Urinary bladder (tissue), 4 donors: ENCODE results near the gene SMARCAD1. TPM values are rescaled to one million over a fixed set of nuclear protein-coding genes. Genes with fewer than 3 reads are reported as not detected.
"Not testable (repeated sequence)": the region's sequence is repeated elsewhere in the genome, so short reads cannot be mapped to it uniquely, and the experiment has no call there.

Experiments used
- DNase-seq: peaks from one replicate; pipeline ENCODE4 v3.0.0-alpha.2; 2015; ENCODE audit errors: extremely low spot score
- H3K27ac ChIP-seq: one replicate; pipeline ENCODE4 v1.5.1; 2013; ENCODE audit warnings: low read depth, mild to moderate bottlenecking, moderate library complexity
- H3K36me3 ChIP-seq: one replicate; pipeline ENCODE4 v1.6.1; 2013; ENCODE audit warnings: mild to moderate bottlenecking, moderate library complexity; ENCODE audit not compliant: insufficient read depth
- H3K4me1 ChIP-seq: one replicate; pipeline ENCODE4 v1.6.1; 2013; ENCODE audit warnings: mild to moderate bottlenecking, moderate library complexity; ENCODE audit not compliant: insufficient read depth
- H3K4me3 ChIP-seq: one replicate; pipeline ENCODE4 v1.5.1; 2013; ENCODE audit warnings: low read depth, low read length
- WGBS: extraction: QIAGEN DNeasy Blood & Tissue Kit; methylation state at CpG from one replicate; pipeline ENCODE4 v1.1.7; 2013; 5-methylcytosine and 5-hydroxymethylcytosine counted together
- polyA plus RNA-seq: library from polyadenylated mRNA; stranded (reverse); fragments of 200-250 nt; gene quantifications from one replicate; pipeline ENCODE4 v1.2.3, GENCODE V29; 2013
- total RNA-seq: library from RNA; depleted of rRNA; stranded (reverse); fragments of >200 nt; gene quantifications from one replicate; pipeline ENCODE4 v1.2.3, GENCODE V29; 2014
- donor health status: healthy with polysubstance abuse.
- donor health status: healthy.

Gene SMARCAD1
- total and polyA plus RNA-seq, 2 donors = 12.1 to 102 TPM

DNA sequence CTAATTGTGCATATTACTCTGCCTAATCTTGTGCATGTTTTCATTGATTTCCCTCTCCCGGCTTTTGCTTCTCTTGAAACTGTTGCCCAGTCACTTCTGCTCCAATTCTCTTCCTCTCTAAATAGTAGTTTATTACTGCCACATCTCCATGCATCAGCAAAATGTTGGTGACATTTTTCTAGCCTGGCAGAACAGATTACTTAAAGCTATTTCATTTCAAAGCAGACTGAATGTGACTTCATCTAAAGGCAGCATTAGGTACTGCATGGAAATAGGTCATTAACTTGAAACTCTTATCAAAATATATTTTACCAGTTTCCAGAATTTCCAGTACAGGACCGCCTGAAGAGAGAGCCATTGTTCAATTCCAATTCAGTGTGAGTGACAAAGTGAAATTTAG is 82.6 kb downstream of the SMARCAD1 start:
- no peak overlapping the region for H3K4me3 ChIP-seq

GRCh38 chr4:94293981-94294380 is 86.3 kb downstream of the SMARCAD1 start:
- not testable (repeated sequence) for H3K4me3 ChIP-seq, H3K4me1 ChIP-seq, H3K27ac ChIP-seq, DNase-seq, H3K36me3 ChIP-seq
- WGBS = 84% methylated on average over 4 of the region's 4 CpGs

More for the DNA sequence above, 82.6 kb downstream of the SMARCAD1 start:
- no peaks in the 10 kb centered on the region for H3K4me1 ChIP-seq
- WGBS = 88% methylated on average over 2 of the region's 2 CpGs
- no peak overlapping the region for H3K27ac ChIP-seq
- no peak for DNase-seq
- no peaks in the 10 kb centered on the region for H3K36me3 ChIP-seq

GRCh38 chr4:94295473-94295872 is 87.8 kb downstream of the SMARCAD1 start:
- H3K4me3 ChIP-seq, DNase-seq: not testable (repeated sequence)
- WGBS = 67% methylated on average over 6 of the region's 6 CpGs

GRCh38 chr4:94298725-94299252 is 91.1 kb downstream of the SMARCAD1 start:
- DNase-seq = no peak
- Histone ChIP-seq H3K27ac (no peak overlapping the region), H3K4me1 (no peaks in the 10 kb centered on the region), H3K4me3 (no peak overlapping the region), H3K36me3 (no peaks in the 10 kb centered on the region)
- WGBS = 65% methylated on average over 4 of the region's 4 CpGs

More at GRCh38 chr4:94295473-94295872, 87.8 kb downstream of the SMARCAD1 start:
- not testable (repeated sequence) for H3K4me1 ChIP-seq, H3K27ac ChIP-seq, H3K36me3 ChIP-seq

DNA sequence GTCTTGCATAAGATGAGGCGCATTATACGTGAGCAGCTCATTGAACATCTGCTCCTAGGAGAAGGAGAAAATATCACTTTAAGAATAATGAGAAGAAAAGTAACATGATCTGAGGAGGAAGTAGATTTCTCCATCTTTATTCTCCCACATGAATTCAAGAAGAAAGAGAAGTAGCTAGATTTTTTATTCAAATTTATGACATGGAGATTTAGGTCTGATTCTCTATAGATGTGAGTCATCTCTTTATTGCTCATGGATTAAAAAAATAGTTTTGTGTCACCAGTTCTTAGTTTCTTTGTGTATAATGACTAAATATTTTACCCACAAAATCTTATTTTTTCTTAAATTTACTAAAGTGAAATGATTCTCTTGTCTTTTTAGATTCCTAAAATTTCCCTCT is 94.5 kb downstream of the SMARCAD1 start:
- no peak for DNase-seq
- 95% methylated on average over 2 of the region's 2 CpGs for WGBS
- no peaks in the 10 kb centered on the region for H3K36me3 ChIP-seq
- H3K27ac ChIP-seq = no peak overlapping the region
- no peaks in the 10 kb centered on the region for H3K4me1 ChIP-seq
- H3K4me3 ChIP-seq = no peak overlapping the region

GRCh38 chr4:94304365-94304971 is 96.8 kb downstream of the SMARCAD1 start:
- H3K4me3 ChIP-seq = no peak overlapping the region
- WGBS = 48% methylated on average over 2 of the region's 2 CpGs
- no peak overlapping the region for H3K27ac ChIP-seq
- H3K36me3 ChIP-seq = no peaks in the 10 kb centered on the region
- H3K4me1 ChIP-seq = no peaks in the 10 kb centered on the region
- no peak for DNase-seq

DNA sequence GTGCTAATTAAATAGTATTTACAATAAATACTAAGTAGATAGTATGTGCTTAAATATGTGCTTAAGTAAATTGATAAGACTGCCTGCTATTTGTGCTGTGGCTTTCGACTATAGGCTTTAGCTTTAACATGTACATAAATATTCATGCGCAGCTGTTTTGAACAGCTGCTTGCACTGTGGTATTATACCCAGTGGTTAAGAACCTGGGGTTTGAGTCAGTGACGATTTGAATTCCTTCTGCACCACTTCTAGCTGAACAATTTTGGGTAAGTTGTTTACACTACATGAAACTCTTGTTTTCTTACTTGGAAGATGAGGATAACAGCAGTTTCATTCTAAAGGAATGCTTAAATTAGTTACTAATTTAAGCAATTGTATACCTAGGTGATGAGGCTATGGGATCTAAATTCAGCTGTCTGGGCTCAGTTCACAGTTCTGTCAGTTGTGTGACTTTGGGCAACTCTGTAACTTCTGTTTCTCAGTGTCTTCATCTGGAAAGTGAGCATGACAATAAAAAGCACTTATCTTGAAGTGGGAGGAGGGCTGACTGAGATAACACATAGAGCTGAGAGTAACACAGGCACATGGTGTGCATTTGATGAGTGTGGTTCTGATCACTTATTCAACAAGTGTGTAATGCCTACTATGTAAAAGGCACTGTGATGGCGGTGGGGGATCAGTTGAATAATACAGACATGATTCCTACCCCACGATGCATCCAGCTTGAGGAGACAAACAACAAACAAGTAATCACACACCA is 98.0 kb downstream of the SMARCAD1 start:
- WGBS = 65% methylated on average over 5 of the region's 5 CpGs
- no peaks in the 10 kb centered on the region for H3K4me1 ChIP-seq
- no peak overlapping the region for H3K4me3 ChIP-seq
- DNase-seq = no peak
- no peak overlapping the region for H3K27ac ChIP-seq
- H3K36me3 ChIP-seq = no peaks in the 10 kb centered on the region

- Histone ChIP-seq H3K4me1 (no peaks in the 10 kb centered on the region), H3K27ac (no peak overlapping the region), H3K4me3 (no peak overlapping the region), H3K36me3 (no peaks in the 10 kb centered on the region)
- no peak for DNase-seq
- WGBS = 67% methylated on average over 3 of the region's 3 CpGs
These were observed 99.0 kb downstream of the SMARCAD1 start for GRCh38 chr4:94306713-94307112.

DNA sequence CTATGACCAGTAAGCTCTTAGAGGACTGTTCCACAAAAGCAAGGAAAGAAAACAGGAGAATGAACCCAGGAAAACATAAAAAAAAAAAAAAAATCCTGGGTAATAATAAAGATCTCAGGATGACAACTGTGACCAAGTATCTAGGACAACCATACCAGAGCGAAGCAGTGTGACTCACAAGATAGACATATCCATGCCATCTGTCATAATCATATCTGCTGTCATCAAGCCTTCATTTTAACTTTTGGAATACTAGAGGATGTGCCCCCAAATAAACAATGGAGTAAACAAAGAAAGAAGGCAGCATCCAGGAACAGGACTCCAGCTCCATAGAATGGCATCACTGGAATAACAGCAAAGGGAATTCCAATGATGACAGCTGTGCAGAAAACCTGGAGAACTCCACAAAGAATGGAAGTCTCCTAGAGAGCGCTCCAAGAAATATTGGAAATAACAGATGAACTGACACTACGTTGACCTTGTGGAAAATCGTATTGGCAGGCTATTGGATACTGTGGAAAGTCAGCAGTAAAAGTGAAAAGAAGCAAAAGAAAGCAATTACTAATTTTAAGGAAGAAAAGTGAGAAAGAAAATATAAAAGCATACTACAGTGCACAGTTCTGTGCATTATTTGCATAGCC is 99.7 kb downstream of the SMARCAD1 start:
- 85% methylated on average over 4 of the region's 4 CpGs for WGBS
- H3K27ac ChIP-seq = no peak overlapping the region
- no peaks in the 10 kb centered on the region for H3K4me1 ChIP-seq
- H3K4me3 ChIP-seq = no peak overlapping the region
- H3K36me3 ChIP-seq = no peaks in the 10 kb centered on the region
- no peak for DNase-seq

- H3K4me1 ChIP-seq, H3K4me3 ChIP-seq, H3K36me3 ChIP-seq, H3K27ac ChIP-seq, DNase-seq: not testable (repeated sequence)
These were observed 112.3 kb downstream of the SMARCAD1 start for GRCh38 chr4:94319927-94320326.

GRCh38 chr4:94325835-94326234 is 118.2 kb downstream of the SMARCAD1 start:
- DNase-seq = no peak
- Histone ChIP-seq H3K36me3 (no peaks in the 10 kb centered on the region), H3K27ac (no peak overlapping the region), H3K4me1 (no peaks in the 10 kb centered on the region), H3K4me3 (no peak overlapping the region)
- WGBS = 91% methylated on average over 1 of the region's 1 CpG

- DNase-seq = no peak
- H3K36me3 ChIP-seq = no peaks in the 10 kb centered on the region
- 68% methylated on average over 1 of the region's 1 CpG for WGBS
- no peaks in the 10 kb centered on the region for H3K4me1 ChIP-seq
- H3K27ac ChIP-seq = no peak overlapping the region
- no peak overlapping the region for H3K4me3 ChIP-seq
These were observed 122.3 kb downstream of the SMARCAD1 start for GRCh38 chr4:94329933-94330332.

GRCh38 chr4:94332983-94333590 is 125.4 kb downstream of the SMARCAD1 start:
- DNase-seq = no peak
- H3K27ac ChIP-seq = no peak overlapping the region
- no peaks in the 10 kb centered on the region for H3K4me1 ChIP-seq
- WGBS = 61% methylated on average over 5 of the region's 5 CpGs
- no peak overlapping the region for H3K4me3 ChIP-seq
- no peaks in the 10 kb centered on the region for H3K36me3 ChIP-seq
